Adipocyte (in vitro differentiated cells): ENCODE results near the gene PEAR1.

Experiments used
- DNase-seq: peaks from one replicate; pipeline ENCODE4 v3.0.0-alpha.2; 2015; ENCODE audit warnings: low read depth
- H3K27me3 ChIP-seq: replicated peaks from 2 replicates; pipeline ENCODE4 v1.7.0; 2013; ENCODE audit warnings: mild to moderate bottlenecking, low read length, moderate library complexity; ENCODE audit not compliant: control insufficient read depth, insufficient read depth
- H3K36me3 ChIP-seq: 2 replicates; pipeline ENCODE4 v1.7.0; 2013; ENCODE audit warnings: low read length, mild to moderate bottlenecking, moderate library complexity; ENCODE audit not compliant: control insufficient read depth, insufficient read depth, severe bottlenecking
- H3K4me1 ChIP-seq: 2 replicates; pipeline ENCODE4 v1.7.0; 2013; ENCODE audit warnings: mild to moderate bottlenecking, low read length, moderate library complexity; ENCODE audit not compliant: control insufficient read depth, insufficient read depth
- H3K4me3 ChIP-seq: 2 replicates; pipeline ENCODE4 v1.7.0; 2013; ENCODE audit warnings: mild to moderate bottlenecking, low read length, moderate library complexity
- H3K9ac ChIP-seq: 2 replicates; pipeline ENCODE4 v1.7.0; 2013; ENCODE audit warnings: mild to moderate bottlenecking, low read length, moderate library complexity
- H3K9me3 ChIP-seq: 2 replicates; pipeline ENCODE4 v1.7.0; 2013; ENCODE audit warnings: mild to moderate bottlenecking, low read length, moderate library complexity; ENCODE audit not compliant: control insufficient read depth

Gene PEAR1

GRCh38 chr1:156936191-156936590, 42.7 kb downstream of the PEAR1 start:
- no peak for DNase-seq
- Histone ChIP-seq H3K9ac (no peak overlapping the region), H3K27me3 (no peaks in the 10 kb centered on the region), H3K9me3 (no peaks in the 10 kb centered on the region), H3K4me1 (no peaks in the 10 kb centered on the region), H3K4me3 (no peak overlapping the region), H3K36me3 (peaks cover 66% of the 10 kb centered on the region)

GRCh38 chr1:156936721-156937220, 43.3 kb downstream of the PEAR1 start:
- Histone ChIP-seq H3K36me3 (peaks cover 71% of the 10 kb centered on the region), H3K4me1 (no peaks in the 10 kb centered on the region), H3K4me3 (no peak overlapping the region), H3K9ac (no peak overlapping the region), H3K27me3 (no peaks in the 10 kb centered on the region), H3K9me3 (no peaks in the 10 kb centered on the region)
- DNase-seq = no peak

GRCh38 chr1:156937883-156938282, 44.4 kb downstream of the PEAR1 start:
- H3K27me3 ChIP-seq = no peaks in the 10 kb centered on the region
- no peak for DNase-seq
- H3K36me3 ChIP-seq = peaks cover 83% of the 10 kb centered on the region
- H3K4me1 ChIP-seq = no peaks in the 10 kb centered on the region
- H3K9me3 ChIP-seq = no peaks in the 10 kb centered on the region
- H3K9ac ChIP-seq = no peak overlapping the region
- no peak overlapping the region for H3K4me3 ChIP-seq

- no peaks in the 10 kb centered on the region for H3K4me1 ChIP-seq
- DNase-seq = no peak
- no peak overlapping the region for H3K9ac ChIP-seq
- no peak overlapping the region for H3K4me3 ChIP-seq
- no peaks in the 10 kb centered on the region for H3K9me3 ChIP-seq
- H3K36me3 ChIP-seq = peaks cover 90% of the 10 kb centered on the region
- H3K27me3 ChIP-seq = no peaks in the 10 kb centered on the region
Measured at GRCh38 chr1:156938813-156939212, 45.3 kb downstream of the PEAR1 start.

GRCh38 chr1:156939786-156940334, 46.3 kb downstream of the PEAR1 start:
- DNase-seq = no peak
- no peak overlapping the region for H3K4me3 ChIP-seq
- peaks cover 93% of the 10 kb centered on the region for H3K36me3 ChIP-seq
- no peaks in the 10 kb centered on the region for H3K9me3 ChIP-seq
- no peaks in the 10 kb centered on the region for H3K4me1 ChIP-seq
- H3K9ac ChIP-seq = no peak overlapping the region
- no peaks in the 10 kb centered on the region for H3K27me3 ChIP-seq

- DNase-seq = no peak
- Histone ChIP-seq H3K27me3 (no peaks in the 10 kb centered on the region), H3K4me3 (no peak overlapping the region), H3K9me3 (no peaks in the 10 kb centered on the region), H3K4me1 (no peaks in the 10 kb centered on the region), H3K36me3 (peaks cover 98% of the 10 kb centered on the region), H3K9ac (no peak overlapping the region)
Measured at GRCh38 chr1:156941675-156942074, 48.2 kb downstream of the PEAR1 start.

- Histone ChIP-seq H3K27me3 (no peaks in the 10 kb centered on the region), H3K9ac (no peak overlapping the region), H3K4me1 (no peaks in the 10 kb centered on the region), H3K4me3 (no peak overlapping the region), H3K9me3 (no peaks in the 10 kb centered on the region), H3K36me3 (peaks cover 98% of the 10 kb centered on the region)
- DNase-seq = no peak
Measured at GRCh38 chr1:156942176-156942575, 48.7 kb downstream of the PEAR1 start.

GRCh38 chr1:156942576-156942975, 49.1 kb downstream of the PEAR1 start:
- no peak overlapping the region for H3K4me3 ChIP-seq
- peaks cover 97% of the 10 kb centered on the region for H3K36me3 ChIP-seq
- no peak for DNase-seq
- no peaks in the 10 kb centered on the region for H3K27me3 ChIP-seq
- no peak overlapping the region for H3K9ac ChIP-seq
- no peaks in the 10 kb centered on the region for H3K4me1 ChIP-seq
- H3K9me3 ChIP-seq = no peaks in the 10 kb centered on the region

GRCh38 chr1:156943756-156944155, 50.2 kb downstream of the PEAR1 start:
- Histone ChIP-seq H3K4me3 (no peak overlapping the region), H3K9me3 (no peaks in the 10 kb centered on the region), H3K9ac (no peak overlapping the region), H3K36me3 (peaks cover 97% of the 10 kb centered on the region), H3K27me3 (no peaks in the 10 kb centered on the region), H3K4me1 (no peaks in the 10 kb centered on the region)
- no peak for DNase-seq

- no peak overlapping the region for H3K4me3 ChIP-seq
- no peaks in the 10 kb centered on the region for H3K9me3 ChIP-seq
- H3K36me3 ChIP-seq = peaks cover 97% of the 10 kb centered on the region
- H3K4me1 ChIP-seq = no peaks in the 10 kb centered on the region
- DNase-seq = no peak
- no peak overlapping the region for H3K9ac ChIP-seq
- H3K27me3 ChIP-seq = no peaks in the 10 kb centered on the region
Measured at GRCh38 chr1:156944268-156944667, 50.8 kb downstream of the PEAR1 start.

- Histone ChIP-seq H3K9me3 (no peaks in the 10 kb centered on the region), H3K4me3 (no peak overlapping the region), H3K27me3 (no peaks in the 10 kb centered on the region), H3K4me1 (no peaks in the 10 kb centered on the region), H3K9ac (no peak overlapping the region), H3K36me3 (peaks cover 97% of the 10 kb centered on the region)
- no peak for DNase-seq
Measured at GRCh38 chr1:156944848-156945247, 51.3 kb downstream of the PEAR1 start.
